HG02763 (cell line): ENCODE results near the gene APEX1.

Source experiments
- ATAC-seq: cut with Tn5 transposase; IDR thresholded peaks from one replicate; pipeline ENCODE4 v1.9.1; 2021; ENCODE audit warnings: mild to moderate bottlenecking, moderate library complexity; ENCODE audit not compliant: unreplicated experiment

The APEX1 gene

DNA sequence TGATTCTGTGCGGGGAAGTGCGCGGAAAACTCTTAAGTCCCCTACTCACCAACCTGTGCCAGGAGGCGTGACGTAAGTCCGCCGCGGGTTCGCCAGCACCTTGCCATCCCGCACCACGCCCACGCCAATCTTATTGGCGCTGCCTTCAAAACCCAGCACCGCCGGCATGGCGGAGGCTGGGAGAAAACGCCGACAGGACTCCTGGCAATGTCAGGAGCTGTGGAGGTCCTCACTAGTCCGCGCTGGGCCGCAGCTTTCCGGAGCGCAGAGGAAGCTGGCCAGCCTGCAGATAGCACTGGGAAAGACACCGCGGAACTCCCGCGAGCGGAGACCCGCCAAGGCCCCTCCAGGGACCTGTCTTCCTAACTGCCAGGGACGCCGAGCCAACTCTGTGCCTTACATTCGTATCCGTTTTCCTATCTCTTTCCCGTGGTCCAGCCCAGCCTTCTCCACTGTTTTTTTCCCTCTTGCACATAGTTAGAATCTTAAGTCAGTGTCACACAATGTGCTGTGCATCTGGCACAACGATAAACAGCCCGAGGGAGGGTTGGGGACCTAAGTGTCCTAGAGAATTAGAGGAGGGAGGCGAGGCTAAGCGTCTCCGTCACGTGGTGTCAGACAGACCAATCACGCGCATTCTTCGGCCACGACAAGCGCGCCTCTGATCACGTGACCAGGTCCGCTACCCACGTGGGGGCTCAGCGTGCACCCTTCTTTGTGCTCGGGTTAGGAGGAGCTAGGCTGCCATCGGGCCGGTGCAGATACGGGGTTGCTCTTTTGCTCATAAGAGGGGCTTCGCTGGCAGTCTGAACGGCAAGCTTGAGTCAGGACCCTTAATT is at the start of gene APEX1, which contains the start of gene OSGEP:
Gene APEX1 (plus strand): TSS at position 711 of the 839 bp plus-strand sequence. CDS start 420 bp downstream, outside the sequence.
Gene OSGEP (minus strand): TSS at position 297 of the 839 bp plus-strand sequence. CDS start 129 bp downstream, at position 168.
- ATAC-seq = peak; percentile 85

DNA sequence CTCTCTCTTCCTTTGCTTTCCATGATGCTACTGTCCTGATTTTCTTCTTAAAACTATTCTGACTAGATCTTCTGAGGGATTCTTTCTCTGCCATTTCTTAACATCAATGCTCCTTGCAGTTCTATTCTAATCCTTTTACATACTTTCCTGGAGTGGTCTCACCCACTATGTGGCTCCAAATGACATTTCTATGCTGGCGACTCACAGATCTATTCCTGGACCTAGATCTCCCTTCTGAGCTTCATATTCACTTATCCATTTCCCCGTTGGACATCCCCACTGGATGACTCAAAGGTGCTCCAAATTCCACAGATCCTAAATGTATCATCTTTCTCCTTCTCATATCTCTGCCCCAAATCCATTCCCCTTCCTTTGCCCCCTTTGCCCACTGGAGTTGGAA is 45.8 kb upstream of the APEX1 start:
- no peak for ATAC-seq

DNA sequence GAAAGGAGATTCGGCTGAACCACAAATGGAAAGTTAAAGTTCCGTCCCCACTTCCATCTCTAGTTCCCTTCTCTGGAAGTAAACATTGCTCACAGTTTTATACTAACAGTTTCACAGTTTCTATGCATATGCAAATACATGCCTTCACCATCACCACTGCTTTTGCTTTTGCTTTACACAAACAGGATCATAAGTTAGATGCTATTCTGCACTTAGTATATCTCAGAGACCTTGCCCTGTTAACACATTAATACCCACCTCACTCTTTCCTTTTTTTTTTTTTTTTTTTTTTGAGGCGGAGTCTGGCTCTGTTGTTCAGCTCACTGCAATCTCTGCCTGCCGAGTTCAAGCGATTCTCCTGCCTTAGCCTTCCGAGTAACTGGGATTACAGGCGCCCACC is 42.6 kb upstream of the APEX1 start:
- ATAC-seq = peak; percentile 54

GRCh38 chr14:20412876-20413743 is 41.9 kb upstream of the APEX1 start, which contains the start of gene TEP1:
TEP1 (minus strand) TSS chr14:20413501; CDS start chr14:20408439, 5,062 bp downstream.
- peak; percentile 65 for ATAC-seq

- peak; percentile 34 for ATAC-seq
Measured at GRCh38 chr14:20413744-20414082, 41.3 kb upstream of the APEX1 start.

DNA sequence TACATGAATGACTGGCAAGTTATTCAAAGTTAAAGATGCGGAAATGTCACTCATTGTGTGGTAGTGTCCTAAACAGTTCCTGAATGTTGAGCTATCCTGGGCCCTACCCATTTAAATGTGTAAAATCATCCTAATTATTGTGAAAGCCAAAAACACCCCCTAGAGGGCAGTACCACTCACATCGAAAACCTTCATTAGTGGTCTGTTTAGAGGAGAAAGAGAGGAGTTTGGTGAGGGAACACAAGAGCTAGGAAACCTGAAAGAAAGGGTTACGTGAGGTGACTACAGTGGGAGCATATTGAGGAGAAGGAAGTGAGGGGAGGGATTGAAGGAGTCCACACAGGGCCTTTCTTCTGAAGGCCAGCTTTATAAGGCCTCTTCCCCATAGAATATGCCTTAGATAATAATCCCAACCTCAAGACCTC is 39.2 kb upstream of the APEX1 start:
- ATAC-seq = peak; percentile 46

DNA sequence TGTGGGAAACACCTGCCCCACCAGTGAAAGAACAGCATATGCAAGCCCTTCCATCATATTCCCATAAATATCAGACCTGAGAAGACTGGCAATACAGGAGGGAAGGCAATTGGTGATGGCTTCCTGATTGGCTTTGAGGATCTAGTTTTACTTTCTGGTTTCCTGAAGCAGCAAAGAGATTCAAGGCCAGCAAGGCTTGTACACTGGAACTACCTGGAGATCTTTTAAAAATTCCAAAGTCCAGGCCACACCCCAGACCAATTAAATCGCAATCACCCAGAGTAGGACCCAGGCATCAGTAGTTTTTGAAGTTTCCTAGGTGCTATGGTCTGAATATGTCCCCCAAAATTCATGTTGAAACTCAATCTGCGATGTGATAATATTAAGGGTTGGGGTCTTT is 38.8 kb upstream of the APEX1 start:
- ATAC-seq = no peak

- no peak for ATAC-seq
Measured at GRCh38 chr14:20417250-20418186, 37.5 kb upstream of the APEX1 start.

- no peak for ATAC-seq
Measured at GRCh38 chr14:20418501-20418909, 36.5 kb upstream of the APEX1 start.

DNA sequence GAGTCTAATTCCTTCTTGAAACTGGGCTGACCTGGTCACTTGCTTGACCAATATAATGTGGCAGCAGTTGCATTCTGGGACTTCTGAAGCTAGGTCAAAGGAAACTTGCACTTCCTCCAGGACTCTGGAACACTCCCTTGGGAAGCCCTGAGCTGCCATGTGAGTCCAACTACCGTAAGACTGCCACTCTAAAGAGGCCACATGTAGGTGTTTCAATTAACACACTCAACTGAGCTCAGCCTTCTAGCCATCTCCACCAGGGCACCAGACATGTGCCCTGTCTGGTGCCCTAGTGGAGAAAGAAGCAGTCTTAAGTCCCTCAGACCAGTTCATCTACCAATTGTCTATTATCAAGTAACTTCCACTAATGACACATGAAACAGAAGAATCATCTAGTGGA is 35.6 kb upstream of the APEX1 start:
- ATAC-seq = no peak

DNA sequence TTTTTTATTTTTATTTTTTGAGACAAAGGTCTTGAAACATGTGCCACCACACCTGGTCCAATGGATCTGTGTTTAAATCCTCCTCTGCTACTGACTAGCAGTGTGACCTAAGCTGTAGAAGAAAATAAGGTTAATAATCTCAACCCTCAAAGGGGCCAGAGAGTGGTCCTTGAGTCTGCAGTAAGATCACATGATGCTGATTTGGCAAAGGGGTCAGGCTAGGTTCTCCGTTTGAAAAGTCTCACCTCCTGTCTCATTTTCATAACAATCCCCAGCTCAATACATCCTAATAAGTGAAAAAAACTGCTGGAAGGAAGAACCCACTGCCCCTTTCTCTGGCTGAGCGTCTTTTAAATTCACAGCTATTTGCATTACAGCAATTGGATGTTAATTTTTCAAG is 33.8 kb upstream of the APEX1 start:
- no peak for ATAC-seq

GRCh38 chr14:20422886-20423285 is 32.1 kb upstream of the APEX1 start:
- ATAC-seq = no peak

GRCh38 chr14:20424851-20425250 is 30.2 kb upstream of the APEX1 start:
- no peak for ATAC-seq

GRCh38 chr14:20427231-20428009 is 27.6 kb upstream of the APEX1 start:
- ATAC-seq = peak; percentile 68

DNA sequence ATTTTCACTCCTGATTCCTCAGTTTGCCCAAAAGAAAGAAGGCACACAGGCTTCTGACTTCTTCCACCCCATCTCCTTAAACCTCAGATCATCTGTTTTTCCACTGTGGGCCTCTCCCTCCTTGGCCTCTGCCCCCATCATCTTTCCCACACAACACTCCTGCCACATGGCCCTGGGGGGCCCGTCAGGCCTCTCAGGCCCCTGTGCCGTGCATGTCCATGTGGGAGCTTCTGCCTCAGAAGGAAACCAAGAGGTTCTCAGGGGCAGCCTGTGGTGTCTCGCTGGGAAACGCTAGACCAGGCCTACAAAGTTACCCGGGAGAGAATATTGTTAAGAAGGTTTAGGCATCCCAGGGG is 27.0 kb upstream of the APEX1 start:
- peak; percentile 27 for ATAC-seq

- no peak for ATAC-seq
Measured at GRCh38 chr14:20428802-20429201, 26.2 kb upstream of the APEX1 start.

DNA sequence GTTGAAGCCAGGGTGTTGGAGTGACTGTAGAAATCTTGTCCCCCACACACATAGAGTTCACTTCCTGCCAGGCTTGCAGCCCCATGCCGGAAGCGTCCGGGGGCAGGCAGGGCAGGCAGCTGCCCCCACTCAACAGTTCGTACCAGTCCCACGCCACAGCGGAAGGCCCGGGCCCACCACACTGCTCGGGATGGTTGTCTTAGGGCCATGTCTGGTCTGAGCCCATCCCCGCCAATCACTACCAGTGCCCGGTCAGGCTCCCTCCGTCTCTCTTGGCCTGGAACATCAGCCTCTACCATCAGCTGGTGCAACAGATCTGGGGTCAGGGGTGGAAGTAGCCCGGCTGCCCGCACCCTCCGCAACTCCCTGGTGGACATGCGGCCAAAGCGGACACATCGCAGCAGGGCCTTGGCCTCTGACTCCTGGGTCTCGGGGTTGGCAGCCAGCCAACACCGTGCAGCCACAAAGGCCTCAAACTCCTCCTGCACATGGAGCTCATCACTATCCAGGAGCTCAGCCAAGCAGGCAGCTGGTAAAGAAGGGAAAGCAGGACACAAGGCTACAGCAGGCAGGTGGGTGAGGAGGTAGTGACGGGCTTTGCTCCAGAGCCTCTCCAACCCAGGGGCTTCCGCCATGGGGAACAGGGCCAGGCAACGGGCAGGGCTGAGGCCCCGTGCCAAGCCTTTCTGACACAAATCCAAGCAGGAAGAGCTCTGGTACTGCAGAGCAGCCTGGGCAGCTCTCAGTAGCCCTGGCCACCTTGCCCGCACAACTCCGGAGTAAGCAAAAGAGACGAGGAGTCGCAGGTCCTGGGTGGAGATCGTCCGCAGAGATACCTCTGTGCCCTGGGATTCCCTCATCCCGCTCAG is 25.0 kb upstream of the APEX1 start:
- no peak for ATAC-seq

GRCh38 chr14:20434701-20435581 is 20.1 kb upstream of the APEX1 start:
- ATAC-seq = no peak
